OCI-LY7 (cell line): ENCODE measurements around the gene SMARCA2. TPM values are rescaled to one million over a fixed set of nuclear protein-coding genes. Genes with fewer than 3 reads are reported as not detected.

Experiments
- BruUV-seq: library from RNA; stranded (reverse); fragments of 400-500 nt; replicated peaks from 2 replicates; lab custom pipeline; 2021; lab: Mats Ljungman, UMichigan
- CTCF ChIA-PET: fragments of 300-600 bp; sonication (Branson Sonifier 250); formaldehyde crosslinking; loops from one replicate; lab custom pipeline; 2022; ENCODE audit warnings: antibody characterized with exemption; ENCODE audit not compliant: unreplicated experiment; lab: Charles Lee
- POLR2A ChIA-PET: fragments of 300-600 bp; sonication (Branson Sonifier 250); formaldehyde crosslinking; loops from one replicate; lab custom pipeline; 2022; ENCODE audit warnings: antibody characterized with exemption; lab: Charles Lee
- DNase-seq: peaks from one replicate; pipeline ENCODE4 v3.0.0-alpha.2; 2015; ENCODE audit warnings: low spot score
- H2AFZ ChIP-seq: fragments of 200-600 bp; sonication (generic), shearing (Covaris generic); 2 replicates; pipeline ENCODE4 v1.6.1; 2014; ENCODE audit warnings: mild to moderate bottlenecking, antibody characterized with exemption, low read length, moderate library complexity
- H3K27ac ChIP-seq: fragments of 200-600 bp; sonication (generic); 2 replicates; pipeline ENCODE4 v1.5.1; 2014; ENCODE audit warnings: mixed run types, low read depth, mild to moderate bottlenecking, moderate library complexity, low read length, inconsistent platforms; ENCODE audit not compliant: poor library complexity, severe bottlenecking
- H3K36me3 ChIP-seq: fragments of 200-600 bp; sonication (generic); 2 replicates; pipeline ENCODE4 v1.6.1; 2014; ENCODE audit warnings: mild to moderate bottlenecking, antibody characterized with exemption, low read length, moderate library complexity, mixed read lengths; ENCODE audit not compliant: insufficient read depth
- H3K4me1 ChIP-seq: fragments of 200-600 bp; sonication (generic); 2 replicates; pipeline ENCODE4 v1.5.1; 2014; ENCODE audit warnings: mild to moderate bottlenecking, low read length; ENCODE audit not compliant: insufficient read depth, poor library complexity, severe bottlenecking
- H3K4me2 ChIP-seq: fragments of 200-600 bp; sonication (generic); 2 replicates; pipeline ENCODE4 v1.6.1; 2014; ENCODE audit warnings: mild to moderate bottlenecking, low read length
- H3K4me3 ChIP-seq: fragments of 200-600 bp; sonication (generic); 2 replicates; pipeline ENCODE4 v1.5.1; 2014; ENCODE audit warnings: mild to moderate bottlenecking, low read depth, low read length; ENCODE audit not compliant: poor library complexity, severe bottlenecking
- H3K79me2 ChIP-seq: fragments of 200-600 bp; sonication (generic); 2 replicates; pipeline ENCODE4 v1.6.1; 2016; ENCODE audit warnings: low read depth, mild to moderate bottlenecking, low read length, moderate library complexity, mixed read lengths; ENCODE audit not compliant: insufficient read depth
- H3K9me2 ChIP-seq: fragments of 200-600 bp; sonication (generic); 2 replicates; pipeline ENCODE4 v1.6.1; 2016; ENCODE audit warnings: mild to moderate bottlenecking, low read length, mixed read lengths; ENCODE audit not compliant: insufficient read depth
- H3K9me3 ChIP-seq: fragments of 200-600 bp; sonication (generic); 2 replicates; pipeline ENCODE4 v1.6.1; 2014; ENCODE audit warnings: mild to moderate bottlenecking, mixed run types, low read length, mixed read lengths
- H4K20me1 ChIP-seq: fragments of 200-600 bp; sonication (generic); 2 replicates; pipeline ENCODE4 v1.6.1; 2014; ENCODE audit warnings: mild to moderate bottlenecking, antibody characterized with exemption, low read length, moderate library complexity, mixed read lengths; ENCODE audit not compliant: insufficient read depth
- EZH2phosphoT487 ChIP-seq: fragments of 200-600 bp; sonication (generic); IDR thresholded peaks from 2 replicates; pipeline ENCODE4 v1.6.1; 2018; ENCODE audit warnings: low read depth, borderline replicate concordance, mild to moderate bottlenecking, mixed run types, antibody characterized with exemption, low read length, moderate library complexity, mixed read lengths
- intact Hi-C: fragments of 100-400 bp; cut with micrococcal nuclease; formaldehyde crosslinking; loops from one replicate; pipeline ENCODE4 v1.10.0; 2022; ENCODE audit not compliant: unreplicated experiment
- total RNA-seq, 2 experiments: library from RNA; depleted of rRNA in 1 of 2; stranded (reverse); fragments of >200 nt in 1 of 2; shearing (Covaris generic) in 1 of 2; gene quantifications; 2 replicates each; pipeline ENCODE4 v1.2.3, GENCODE V29; 2014 to 2022
- TF ChIP-seq, protein P1 (sequence below): fragments of 200-600 bp; sonication (generic); conservative IDR thresholded peaks from 2 replicates; pipeline ENCODE4 v1.5.1; 2014; ENCODE audit warnings: mild to moderate bottlenecking, antibody characterized with exemption, low read length, moderate library complexity, mixed read lengths

The SMARCA2 gene
- total RNA-seq, 2 experiments from 2014 or later: 54.8 to 80.6 TPM

DNA sequence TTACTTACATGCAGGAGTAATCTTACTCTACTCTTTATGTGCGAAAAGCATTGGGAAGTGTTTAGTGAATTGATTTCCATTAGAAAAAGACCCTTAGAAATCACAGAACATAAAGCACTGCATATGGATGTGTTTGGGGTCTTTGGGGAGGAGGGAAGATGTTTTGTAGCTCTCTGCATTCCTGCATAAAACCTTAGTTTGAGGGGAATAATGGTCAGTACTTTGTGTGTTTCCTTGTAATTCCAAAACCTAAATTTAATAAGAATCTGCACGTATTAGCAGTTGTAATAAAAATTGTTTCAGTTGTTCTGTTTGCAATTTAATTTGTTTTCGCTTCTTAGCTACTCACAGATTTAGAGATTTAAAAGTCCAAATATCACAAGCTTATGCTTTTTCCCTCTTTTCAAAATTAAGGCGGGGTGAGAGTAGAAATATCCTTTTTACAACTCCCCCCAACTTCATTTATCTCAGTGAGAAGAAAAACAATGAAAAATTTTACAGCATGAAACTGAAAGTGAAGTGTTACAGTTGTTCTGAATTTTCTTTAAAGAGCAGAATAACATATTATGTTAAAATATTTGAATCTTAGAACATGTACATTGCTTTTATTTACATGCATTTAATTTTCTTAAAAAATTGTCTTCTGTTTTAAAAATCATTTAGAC, 143.8 kb downstream of the SMARCA2 start:
- no peaks in the 10 kb centered on the region for H3K9me3 ChIP-seq
- no peak for TF ChIP-seq EZH2phosphoT487
- TF ChIP-seq, protein P1, sequence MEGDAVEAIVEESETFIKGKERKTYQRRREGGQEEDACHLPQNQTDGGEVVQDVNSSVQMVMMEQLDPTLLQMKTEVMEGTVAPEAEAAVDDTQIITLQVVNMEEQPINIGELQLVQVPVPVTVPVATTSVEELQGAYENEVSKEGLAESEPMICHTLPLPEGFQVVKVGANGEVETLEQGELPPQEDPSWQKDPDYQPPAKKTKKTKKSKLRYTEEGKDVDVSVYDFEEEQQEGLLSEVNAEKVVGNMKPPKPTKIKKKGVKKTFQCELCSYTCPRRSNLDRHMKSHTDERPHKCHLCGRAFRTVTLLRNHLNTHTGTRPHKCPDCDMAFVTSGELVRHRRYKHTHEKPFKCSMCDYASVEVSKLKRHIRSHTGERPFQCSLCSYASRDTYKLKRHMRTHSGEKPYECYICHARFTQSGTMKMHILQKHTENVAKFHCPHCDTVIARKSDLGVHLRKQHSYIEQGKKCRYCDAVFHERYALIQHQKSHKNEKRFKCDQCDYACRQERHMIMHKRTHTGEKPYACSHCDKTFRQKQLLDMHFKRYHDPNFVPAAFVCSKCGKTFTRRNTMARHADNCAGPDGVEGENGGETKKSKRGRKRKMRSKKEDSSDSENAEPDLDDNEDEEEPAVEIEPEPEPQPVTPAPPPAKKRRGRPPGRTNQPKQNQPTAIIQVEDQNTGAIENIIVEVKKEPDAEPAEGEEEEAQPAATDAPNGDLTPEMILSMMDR: no peak
- peak overlapping the region; percentile 75 for H3K4me3 ChIP-seq
- POLR2A ChIA-PET: interaction anchor here (0.8 to 1.4 kb wide), 6 partner anchors 10 to 83 kb away, joined by 3 to 5 read pairs (median 3); no protein-coding TSS in a partner anchor
- H2AFZ ChIP-seq: peak overlapping the region; percentile 96
- no peaks in the 10 kb centered on the region for H4K20me1 ChIP-seq
- BruUV-seq: TSS peak; percentile 72
- intact Hi-C loops: loop anchor here (1.0 to 5.0 kb wide), 4 partner anchors 83 to 683 kb away; partner anchors contain the start of gene PUM3
- peak overlapping the region; percentile 95 for H3K4me2 ChIP-seq
- peaks cover 36% of the 10 kb centered on the region; the same call in 1 of the 2 replicates for H3K79me2 ChIP-seq
- H3K9me2 ChIP-seq: no peaks in the 10 kb centered on the region
- peaks cover 24% of the 10 kb centered on the region for H3K4me1 ChIP-seq
- H3K36me3 ChIP-seq: peaks cover 22% of the 10 kb centered on the region
- CTCF ChIA-PET: no interaction called here
- DNase-seq: no peak
- peak overlapping the region; percentile 72 for H3K27ac ChIP-seq

DNA sequence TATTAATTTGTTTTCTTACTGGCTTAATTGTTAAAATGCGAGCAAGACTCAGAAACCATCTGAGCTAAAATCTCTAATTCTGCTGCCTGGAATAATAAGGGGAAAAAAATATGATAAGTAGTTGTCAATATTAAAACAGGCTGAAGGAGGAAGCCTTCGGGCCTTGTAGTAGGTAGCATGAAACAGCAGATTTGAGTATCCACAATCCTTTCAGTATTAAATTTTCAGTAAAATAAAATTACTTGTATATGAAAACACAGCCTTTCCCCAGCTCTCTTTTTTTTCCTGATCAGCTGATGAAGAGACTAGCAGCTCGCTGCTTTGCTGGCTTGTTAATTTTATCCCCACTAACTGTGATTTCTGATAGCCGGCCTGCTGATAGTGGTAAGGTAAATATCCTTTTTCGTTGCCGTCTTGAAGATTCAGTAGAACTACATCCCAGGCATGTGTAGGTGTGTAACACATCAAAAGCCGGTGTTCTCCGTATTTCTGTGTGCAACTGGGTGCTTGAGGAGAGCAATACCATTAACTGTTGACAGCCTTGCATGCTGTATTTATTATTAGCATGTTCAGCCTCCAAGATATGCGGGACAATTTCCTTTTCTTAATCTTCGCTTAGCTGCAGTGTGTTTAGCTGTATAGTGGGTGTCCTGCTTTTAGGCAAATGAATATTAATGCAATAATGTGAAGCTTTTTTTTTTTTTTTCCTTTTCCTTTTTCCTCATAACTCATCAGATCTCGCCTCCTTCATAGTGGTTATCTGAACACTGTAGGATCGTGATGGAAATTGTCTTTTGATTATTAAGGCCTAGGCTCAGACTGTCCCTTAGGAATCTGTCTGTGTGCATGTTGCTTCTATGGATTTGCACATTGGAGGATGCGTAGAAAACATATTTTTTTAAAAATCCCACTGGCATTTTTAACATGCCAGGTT, 144.6 kb downstream of the SMARCA2 start:
- intact Hi-C loops: loop anchor here (2.0 to 5.0 kb wide), 3 partner anchors 98 to 683 kb away; partner anchors contain the start of gene PUM3
- H3K4me3 ChIP-seq: peak overlapping the region; percentile 75
- BruUV-seq: no TSS peak
- POLR2A ChIA-PET: interaction anchor here (0.6 to 1.6 kb wide), 15 partner anchors 10 to 1028 kb away, joined by 3 to 5 read pairs (median 3); no protein-coding TSS in a partner anchor
- H3K79me2 ChIP-seq: peaks cover 36% of the 10 kb centered on the region; the same call in 1 of the 2 replicates
- H2AFZ ChIP-seq: peak overlapping the region; percentile 71
- DNase-seq: peak; percentile 28
- CTCF ChIA-PET: interaction anchor here (0.5 kb wide), 1 partner anchor 49 kb away, joined by 3 read pairs; no protein-coding TSS in a partner anchor
- no peaks in the 10 kb centered on the region for H3K9me3 ChIP-seq
- no peaks in the 10 kb centered on the region for H4K20me1 ChIP-seq
- TF ChIP-seq, protein P1: no peak; the same call in 1 of the 2 replicates
- TF ChIP-seq EZH2phosphoT487: no peak
- peak overlapping the region; percentile 95 for H3K4me2 ChIP-seq
- peaks cover 31% of the 10 kb centered on the region for H3K4me1 ChIP-seq
- H3K36me3 ChIP-seq: peaks cover 31% of the 10 kb centered on the region
- H3K27ac ChIP-seq: peak overlapping the region; percentile 72
- no peaks in the 10 kb centered on the region for H3K9me2 ChIP-seq
